GM23338 (cell line): ENCODE data around the gene DPP10.

Experiments
- CREB1 ChIP-seq: fragments of 250-450 bp; sonication (Bioruptor Pico); IDR thresholded peaks from 2 replicates; pipeline ENCODE4 v1.5.0; 2020; ENCODE audit warnings: low read depth, mild to moderate bottlenecking, moderate library complexity
- CTCF ChIP-seq, 2 experiments: fragments of 200-600 bp in 1 of 2; sonication (generic) in 1 of 2; conservative IDR thresholded peaks; 2 replicates each; pipeline versions ENCODE4 v1.5.1 to v1.6.1; 2016 to 2017; ENCODE audit warnings: antibody characterized with exemption in 2 of 2, low read depth in 2 of 2, mild to moderate bottlenecking in 2 of 2, moderate library complexity in 1 of 2
- EZH2 ChIP-seq: fragments of 200-600 bp; sonication (generic); IDR thresholded peaks from one replicate; pipeline ENCODE4 v1.8.0; 2017; ENCODE audit warnings: antibody characterized with exemption, mild to moderate bottlenecking, low read depth; ENCODE audit not compliant: unreplicated experiment
- EZH2phosphoT487 ChIP-seq: fragments of 200-600 bp; sonication (generic); IDR thresholded peaks from one replicate; pipeline ENCODE4 v1.8.1; 2018; ENCODE audit warnings: antibody characterized with exemption; ENCODE audit not compliant: unreplicated experiment
- POLR2AphosphoS5 ChIP-seq: IDR thresholded peaks from 2 replicates; pipeline ENCODE4 v1.6.1; 2016; ENCODE audit warnings: antibody characterized with exemption, low read depth
- REST ChIP-seq: IDR thresholded peaks from one replicate; pipeline ENCODE4 v1.6.1; 2018; ENCODE audit warnings: antibody characterized with exemption; ENCODE audit not compliant: unreplicated experiment

- TF ChIP-seq CTCF (conservative IDR thresholded peaks at IDR 0.05; ENCODE audit: low read depth in 2 of 2): no peak
- no peak for TF ChIP-seq EZH2phosphoT487
- no peak for TF ChIP-seq POLR2AphosphoS5
- no peak for TF ChIP-seq EZH2
- TF ChIP-seq REST: no peak
- TF ChIP-seq CREB1: no peak
Observed at GRCh38 chr2:115796078-115796477, 1353.6 kb downstream of the DPP10 start.
